Smooth muscle cell of bladder (primary cell): Measurements from ENCODE around the gene GTF2IRD2. TPM values are rescaled to one million over a fixed set of nuclear protein-coding genes. Genes with fewer than 3 reads are reported as not detected.

ENCODE experiments used
- total RNA-seq: library from RNA; depleted of rRNA; stranded (reverse); fragments of >200 nt; gene quantifications from 2 replicates; pipeline ENCODE4 v1.2.3, GENCODE V29; 2014

The GTF2IRD2 gene
- total RNA-seq, result 10.7 and 14.6 TPM in 2 replicates

GRCh38 chr7:74850833-74851721, at the start of gene GTF2IRD2:
GTF2IRD2 (minus strand) TSS chr7:74851605; CDS start chr7:74836378, 15,227 bp downstream.

GRCh38 chr7:74773760-74774750, 77.3 kb downstream of the GTF2IRD2 start, which contains the start of gene NCF1:
NCF1 (plus strand) TSS chr7:74774011; CDS start chr7:74774032, 21 bp downstream.

Other genes starting within 250 kb of the GTF2IRD2 start
- gene GTF2I, start 193.9 kb downstream of the GTF2IRD2 start, total RNA-seq, result 84.4 and 84.8 TPM in 2 replicates
- gene NCF1, start 77.6 kb downstream of the GTF2IRD2 start, total RNA-seq, result under 0.01 and 0.09 TPM in 2 replicates
- 8.1 and 15.1 TPM in 2 replicates for gene CASTOR2, start 113.1 kb upstream of the GTF2IRD2 start, total RNA-seq
- 57.2 and 59.4 TPM in 2 replicates for gene RCC1L, start 222.2 kb upstream of the GTF2IRD2 start, total RNA-seq
- gene GTF2IRD2B, start 241.0 kb upstream of the GTF2IRD2 start, total RNA-seq, result 17.5 and 24.8 TPM in 2 replicates